ENCODE measurements around the gene SMIM36.
"Not testable (repeated sequence)": the region's sequence is repeated elsewhere in the genome, so short reads cannot be mapped to it uniquely, and the experiment has no call there.

SMIM36 gene

DNA sequence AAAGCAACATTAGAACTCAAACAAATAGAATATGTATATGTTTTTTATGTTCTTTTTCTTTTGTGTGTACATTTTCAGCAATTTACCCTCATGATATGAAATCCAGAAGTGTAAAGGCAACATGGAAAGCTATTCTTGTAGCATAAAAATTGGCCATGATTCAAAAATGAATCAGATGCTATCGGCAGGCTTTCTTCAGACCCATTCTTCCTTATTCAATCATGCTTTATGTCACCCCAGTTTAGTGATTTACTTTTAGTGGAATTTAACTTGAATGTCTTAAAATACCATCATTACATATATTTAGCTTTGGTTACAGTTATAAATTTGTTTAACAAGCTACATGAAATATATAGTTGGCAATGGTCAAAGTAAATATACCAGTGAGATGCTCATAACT lies 21.4 kb upstream of the SMIM36 start:
- Histone ChIP-seq H3K36me3 (ENCODE audit: insufficient read depth, low read length) (no peaks in the 10 kb centered on the region), H3K27me3 (ENCODE audit: insufficient read depth, low read length) (no peaks in the 10 kb centered on the region), H3K4me3 (ENCODE audit: low read depth, low read length) (no peak overlapping the region), H2AFZ (ENCODE audit: low read length, unreplicated experiment) (no peak overlapping the region), H3K27ac (ENCODE audit: low read depth, low read length) (no peak overlapping the region), H3K4me1 (ENCODE audit: control insufficient read depth, insufficient read depth, low read length, unreplicated experiment) (no peaks in the 10 kb centered on the region), H3K79me2 (ENCODE audit: control insufficient read depth, insufficient read depth, low read length, unreplicated experiment) (no peaks in the 10 kb centered on the region)

DNA sequence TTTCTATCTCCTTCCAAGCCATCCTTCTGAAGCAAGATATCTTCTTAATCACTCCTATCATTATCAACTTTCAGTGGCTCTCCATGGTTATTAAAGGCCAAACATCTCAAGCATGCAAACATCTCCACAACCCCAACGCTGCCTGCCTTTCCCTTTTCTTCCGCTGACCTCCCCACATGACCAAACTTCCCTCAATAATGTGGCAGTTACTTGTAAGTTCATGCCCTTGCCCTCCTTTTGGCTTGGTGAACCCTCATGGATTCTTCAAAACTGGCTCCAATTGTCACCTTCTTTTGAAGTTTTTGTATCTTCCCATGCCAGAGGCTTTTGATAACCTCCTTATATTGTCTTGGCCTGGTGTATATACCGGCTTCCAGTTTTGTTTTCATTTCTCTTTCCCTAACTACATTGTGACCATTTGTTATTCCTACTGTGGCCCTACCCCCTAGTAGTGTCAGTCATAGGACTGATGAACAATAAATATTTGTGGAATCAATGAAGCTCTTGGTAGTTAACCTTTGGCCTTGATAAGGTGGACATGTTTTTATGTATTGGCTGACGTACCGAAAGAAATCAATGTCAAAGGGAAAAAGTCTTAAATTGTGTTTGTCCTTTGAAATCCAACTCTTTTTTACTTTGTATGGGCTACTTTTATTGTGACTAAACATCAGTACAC lies 19.9 kb upstream of the SMIM36 start:
- Histone ChIP-seq H3K36me3 (ENCODE audit: insufficient read depth, low read length) (no peaks in the 10 kb centered on the region), H3K79me2 (ENCODE audit: control insufficient read depth, insufficient read depth, low read length, unreplicated experiment) (no peaks in the 10 kb centered on the region), H2AFZ (ENCODE audit: low read length, unreplicated experiment) (no peak overlapping the region), H3K27ac (ENCODE audit: low read depth, low read length) (no peak overlapping the region), H3K4me3 (ENCODE audit: low read depth, low read length) (no peak overlapping the region), H3K4me1 (ENCODE audit: control insufficient read depth, insufficient read depth, low read length, unreplicated experiment) (no peaks in the 10 kb centered on the region), H3K27me3 (ENCODE audit: insufficient read depth, low read length) (no peaks in the 10 kb centered on the region)

DNA sequence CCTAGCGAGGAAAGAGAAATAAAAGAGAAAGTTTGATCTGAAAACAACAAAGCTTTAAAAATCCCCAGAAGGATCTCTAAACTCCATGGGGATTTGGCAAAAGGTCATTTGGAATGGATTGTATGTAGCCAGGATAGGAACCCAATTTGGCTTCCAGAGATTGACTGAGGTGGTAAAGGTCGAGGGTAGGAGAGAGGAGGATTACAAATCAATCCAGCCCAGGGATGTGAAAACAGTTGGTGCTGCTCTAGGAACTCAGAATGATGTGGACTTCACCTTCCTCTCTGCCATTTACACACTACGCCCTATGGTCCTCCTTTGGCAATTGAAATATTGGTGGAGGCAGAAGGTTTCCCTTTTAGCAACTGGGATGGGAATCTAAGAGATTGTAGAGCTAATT lies 18.8 kb upstream of the SMIM36 start:
- Histone ChIP-seq H2AFZ (ENCODE audit: low read length, unreplicated experiment) (no peak overlapping the region), H3K4me3 (ENCODE audit: low read depth, low read length) (no peak overlapping the region), H3K36me3 (ENCODE audit: insufficient read depth, low read length) (no peaks in the 10 kb centered on the region), H3K4me1 (ENCODE audit: control insufficient read depth, insufficient read depth, low read length, unreplicated experiment) (no peaks in the 10 kb centered on the region), H3K79me2 (ENCODE audit: control insufficient read depth, insufficient read depth, low read length, unreplicated experiment) (no peaks in the 10 kb centered on the region), H3K27me3 (ENCODE audit: insufficient read depth, low read length) (no peaks in the 10 kb centered on the region), H3K27ac (ENCODE audit: low read depth, low read length) (no peak overlapping the region)

DNA sequence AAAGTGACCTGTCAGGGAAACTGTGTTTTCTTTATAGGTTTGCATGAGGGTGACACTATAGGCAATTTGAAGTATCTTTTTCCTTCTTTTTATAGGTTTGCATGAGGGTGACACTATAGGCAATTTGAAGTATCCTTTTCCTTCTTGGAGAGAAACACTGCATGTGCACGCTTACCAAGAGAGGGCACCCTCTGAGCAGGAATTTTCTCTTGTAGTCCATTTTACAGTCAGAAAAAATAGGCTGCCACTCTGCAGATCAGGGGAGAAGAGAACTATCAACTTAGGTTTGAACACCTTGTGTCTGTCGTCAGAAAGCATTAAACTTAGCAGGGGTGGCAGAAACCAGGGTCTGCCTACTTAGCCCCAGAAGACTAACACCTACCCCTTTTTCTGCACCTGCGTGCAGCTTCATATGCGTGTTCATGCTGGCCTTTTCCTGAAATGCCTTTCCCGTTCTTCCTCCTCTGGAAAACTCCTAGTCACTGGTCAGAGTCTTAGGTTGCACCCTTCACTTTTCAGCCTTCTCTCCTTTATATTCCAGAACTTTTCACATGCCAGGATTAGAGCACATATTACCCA lies 16.4 kb upstream of the SMIM36 start:
- Histone ChIP-seq H3K4me1 (ENCODE audit: control insufficient read depth, insufficient read depth, low read length, unreplicated experiment) (no peaks in the 10 kb centered on the region), H3K27me3 (ENCODE audit: insufficient read depth, low read length) (peaks cover 8% of the 10 kb centered on the region), H3K27ac (ENCODE audit: low read depth, low read length) (no peak overlapping the region), H2AFZ (ENCODE audit: low read length, unreplicated experiment) (no peak overlapping the region), H3K79me2 (ENCODE audit: control insufficient read depth, insufficient read depth, low read length, unreplicated experiment) (no peaks in the 10 kb centered on the region), H3K36me3 (ENCODE audit: insufficient read depth, low read length) (no peaks in the 10 kb centered on the region), H3K4me3 (ENCODE audit: low read depth, low read length) (no peak overlapping the region)

DNA sequence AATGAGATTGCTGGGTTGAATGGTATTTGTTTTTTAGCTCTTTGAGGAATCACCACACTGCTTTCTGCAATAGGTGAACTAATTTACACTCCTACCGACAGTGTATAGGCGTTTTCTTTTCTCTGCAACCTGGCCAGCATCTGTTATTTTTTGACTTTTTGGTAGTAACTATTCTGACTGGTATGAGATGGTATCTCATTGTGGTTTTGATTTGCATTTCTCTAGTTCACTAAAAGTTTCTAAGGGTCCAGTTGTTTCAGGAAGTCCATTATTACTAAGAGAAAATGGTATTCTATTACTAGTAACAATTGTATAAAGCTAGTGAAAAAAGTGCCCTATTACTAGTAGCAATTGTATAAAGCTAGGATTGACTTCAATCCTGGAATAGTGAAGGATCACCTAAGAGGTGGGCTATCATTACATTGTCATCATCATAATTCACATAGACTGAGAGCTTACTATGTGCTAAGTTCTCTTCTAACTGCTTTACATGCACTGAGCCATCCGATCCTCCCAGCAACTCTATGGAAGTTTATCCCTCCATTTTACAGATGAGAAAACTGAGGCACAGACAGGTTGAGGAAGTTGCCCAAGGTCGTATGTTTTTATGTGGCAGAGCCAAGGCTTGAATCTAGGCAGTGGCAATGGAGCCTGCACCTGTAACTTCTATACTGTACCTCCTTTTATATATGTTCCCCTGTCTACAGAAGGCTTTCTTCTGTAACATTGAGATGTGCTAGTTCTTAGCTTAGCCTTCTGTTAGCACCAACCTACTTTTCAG lies 13.4 kb upstream of the SMIM36 start:
- Histone ChIP-seq H3K4me3 (ENCODE audit: low read depth, low read length) (no peak overlapping the region), H3K27me3 (ENCODE audit: insufficient read depth, low read length) (peaks cover 16% of the 10 kb centered on the region), H3K4me1 (ENCODE audit: control insufficient read depth, insufficient read depth, low read length, unreplicated experiment) (no peaks in the 10 kb centered on the region), H2AFZ (ENCODE audit: low read length, unreplicated experiment) (no peak overlapping the region), H3K36me3 (ENCODE audit: insufficient read depth, low read length) (no peaks in the 10 kb centered on the region), H3K27ac (ENCODE audit: low read depth, low read length) (no peak overlapping the region), H3K79me2 (ENCODE audit: control insufficient read depth, insufficient read depth, low read length, unreplicated experiment) (no peaks in the 10 kb centered on the region)

DNA sequence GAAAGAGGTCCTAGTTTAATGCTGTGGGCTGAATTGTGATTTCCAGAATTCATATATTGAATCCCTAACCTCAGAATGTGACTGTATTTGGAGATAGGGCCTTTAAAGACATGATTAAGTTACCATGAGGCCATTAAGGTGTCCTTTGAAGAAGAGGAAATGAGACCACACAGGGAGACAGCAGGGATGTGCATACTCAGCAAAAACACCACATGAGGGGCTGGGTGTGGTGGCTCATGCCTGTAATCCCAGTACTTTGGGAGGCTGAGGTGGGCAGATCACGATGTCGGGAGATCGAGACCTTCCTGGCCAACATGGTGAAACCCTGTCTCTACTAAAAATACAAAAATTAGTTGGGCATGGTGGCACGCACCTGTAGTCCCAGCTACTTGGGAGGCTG lies 11.8 kb upstream of the SMIM36 start:
- not testable (repeated sequence) for H3K36me3 ChIP-seq (ENCODE audit: insufficient read depth, low read length); H3K4me3 ChIP-seq (ENCODE audit: low read depth, low read length); H2AFZ ChIP-seq (ENCODE audit: low read length, unreplicated experiment); H3K79me2 ChIP-seq (ENCODE audit: control insufficient read depth, insufficient read depth, low read length, unreplicated experiment); H3K27ac ChIP-seq (ENCODE audit: low read depth, low read length); H3K4me1 ChIP-seq (ENCODE audit: control insufficient read depth, insufficient read depth, low read length, unreplicated experiment)
- H3K27me3 ChIP-seq (ENCODE audit: insufficient read depth, low read length) = peaks cover 31% of the 10 kb centered on the region

DNA sequence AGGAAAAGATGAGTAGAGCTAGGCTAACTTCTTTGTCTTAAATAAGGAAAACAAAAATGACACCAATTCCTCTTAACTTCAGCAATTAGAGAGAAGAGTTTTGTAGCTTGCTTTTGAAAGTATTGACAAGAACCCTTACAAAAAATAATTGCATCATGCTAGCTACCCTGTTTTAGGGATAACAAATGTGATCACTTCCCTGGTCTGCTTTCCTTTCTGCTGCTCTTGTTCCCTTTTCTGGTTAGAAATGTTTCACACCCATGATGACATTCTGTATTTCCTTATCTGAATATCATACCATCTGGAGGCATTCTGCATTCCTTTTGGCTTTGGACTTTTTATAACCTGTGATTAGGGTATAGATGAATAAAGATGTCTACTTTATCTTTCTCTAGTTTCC lies 9.9 kb upstream of the SMIM36 start:
- no peak overlapping the region for H2AFZ ChIP-seq (ENCODE audit: low read length, unreplicated experiment)
- no peaks in the 10 kb centered on the region for H3K79me2 ChIP-seq (ENCODE audit: control insufficient read depth, insufficient read depth, low read length, unreplicated experiment)
- H3K27ac ChIP-seq (ENCODE audit: low read depth, low read length) = no peak overlapping the region
- no peaks in the 10 kb centered on the region for H3K36me3 ChIP-seq (ENCODE audit: insufficient read depth, low read length)
- peaks cover 39% of the 10 kb centered on the region for H3K27me3 ChIP-seq (ENCODE audit: insufficient read depth, low read length)
- no peaks in the 10 kb centered on the region for H3K4me1 ChIP-seq (ENCODE audit: control insufficient read depth, insufficient read depth, low read length, unreplicated experiment)
- no peak overlapping the region for H3K4me3 ChIP-seq (ENCODE audit: low read depth, low read length)

DNA sequence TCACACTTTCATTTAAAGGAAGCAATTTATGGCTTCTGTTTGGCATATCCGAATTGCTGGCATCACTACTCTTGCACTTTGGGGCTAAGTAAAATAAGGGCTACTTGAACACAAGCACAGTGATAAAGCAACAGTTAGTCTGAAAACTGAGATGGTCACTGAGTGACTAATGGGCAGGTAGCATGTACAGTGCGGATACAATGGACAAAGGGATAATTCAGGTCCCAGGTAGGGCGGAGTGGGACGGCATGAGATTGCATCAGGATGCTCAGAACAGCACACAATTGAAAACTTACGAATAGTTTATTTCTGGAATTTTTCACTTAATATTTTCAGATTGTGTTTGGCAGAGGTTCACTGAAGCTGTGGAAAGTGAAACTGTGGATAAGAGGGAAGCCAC lies 9.2 kb upstream of the SMIM36 start:
- Histone ChIP-seq H3K79me2 (ENCODE audit: control insufficient read depth, insufficient read depth, low read length, unreplicated experiment) (no peaks in the 10 kb centered on the region), H3K36me3 (ENCODE audit: insufficient read depth, low read length) (no peaks in the 10 kb centered on the region), H3K4me3 (ENCODE audit: low read depth, low read length) (no peak overlapping the region), H3K27ac (ENCODE audit: low read depth, low read length) (no peak overlapping the region), H3K4me1 (ENCODE audit: control insufficient read depth, insufficient read depth, low read length, unreplicated experiment) (no peaks in the 10 kb centered on the region), H3K27me3 (ENCODE audit: insufficient read depth, low read length) (peaks cover 39% of the 10 kb centered on the region), H2AFZ (ENCODE audit: low read length, unreplicated experiment) (no peak overlapping the region)

DNA sequence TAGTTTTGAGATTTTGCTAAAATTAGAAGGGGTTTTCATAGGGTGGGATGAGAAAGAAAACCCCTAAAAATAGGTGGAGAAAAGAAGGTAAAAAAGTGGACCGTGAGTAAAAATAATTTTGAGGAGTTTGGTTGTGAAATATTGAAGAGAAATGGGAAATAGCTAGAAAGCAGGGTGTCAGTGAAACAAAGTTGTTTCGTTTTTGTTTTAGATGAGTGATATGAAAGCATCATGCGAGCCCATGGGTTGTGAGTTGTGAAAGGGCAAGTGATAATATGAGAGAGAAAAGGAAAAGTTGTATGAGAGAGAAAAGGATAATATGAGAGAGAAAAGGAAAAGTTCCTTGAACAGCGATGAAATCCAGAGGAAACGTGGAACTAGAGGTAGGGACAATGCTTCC lies 7.3 kb upstream of the SMIM36 start:
- Histone ChIP-seq H3K4me1 (ENCODE audit: control insufficient read depth, insufficient read depth, low read length, unreplicated experiment) (no peaks in the 10 kb centered on the region), H3K79me2 (ENCODE audit: control insufficient read depth, insufficient read depth, low read length, unreplicated experiment) (no peaks in the 10 kb centered on the region), H3K36me3 (ENCODE audit: insufficient read depth, low read length) (no peaks in the 10 kb centered on the region), H2AFZ (ENCODE audit: low read length, unreplicated experiment) (no peak overlapping the region), H3K4me3 (ENCODE audit: low read depth, low read length) (no peak overlapping the region), H3K27ac (ENCODE audit: low read depth, low read length) (no peak overlapping the region), H3K27me3 (ENCODE audit: insufficient read depth, low read length) (peaks cover 31% of the 10 kb centered on the region)

DNA sequence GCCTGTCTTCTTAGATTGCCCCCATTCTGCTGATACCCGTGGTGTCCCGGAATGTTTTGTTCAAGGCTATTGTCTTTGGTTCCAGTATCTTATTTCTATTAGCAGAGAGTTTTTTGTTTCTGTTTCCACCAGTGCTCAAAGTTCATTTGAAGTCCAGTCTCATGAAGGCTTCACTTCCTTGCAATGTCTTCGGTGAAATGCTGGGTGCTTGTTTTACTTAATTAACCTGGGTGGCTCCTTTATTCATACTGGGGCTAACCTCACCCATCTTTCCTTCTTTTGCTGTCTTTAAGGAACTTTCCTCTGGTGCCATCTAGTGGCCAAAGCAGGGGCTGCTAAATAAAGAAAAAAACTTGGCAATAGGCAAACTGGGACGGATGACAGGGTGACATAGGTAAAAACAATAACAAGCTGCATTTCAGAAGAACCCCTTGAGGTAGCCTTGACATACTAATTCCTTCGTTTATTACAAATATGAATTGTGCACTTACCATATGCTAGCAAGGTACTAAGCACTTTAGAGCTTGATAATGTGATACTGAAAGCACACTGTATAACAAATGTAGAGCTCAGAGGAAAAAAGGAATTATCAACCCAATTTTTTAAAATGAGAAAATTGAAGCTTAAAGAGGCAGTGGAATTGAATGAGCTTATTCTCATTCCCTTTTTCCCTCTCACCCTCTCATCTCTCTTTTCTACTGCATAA lies 2.8 kb upstream of the SMIM36 start:
- H2AFZ ChIP-seq (ENCODE audit: low read length, unreplicated experiment) = peak overlapping the region; percentile 8
- H3K36me3 ChIP-seq (ENCODE audit: insufficient read depth, low read length) = no peaks in the 10 kb centered on the region
- H3K4me3 ChIP-seq (ENCODE audit: low read depth, low read length) = 0 out of 2 replicates have a peak overlapping the region, but pooled peaks have one; percentile 29
- H3K4me1 ChIP-seq (ENCODE audit: control insufficient read depth, insufficient read depth, low read length, unreplicated experiment) = no peaks in the 10 kb centered on the region
- peaks cover 22% of the 10 kb centered on the region for H3K27me3 ChIP-seq (ENCODE audit: insufficient read depth, low read length)
- no peak overlapping the region for H3K27ac ChIP-seq (ENCODE audit: low read depth, low read length)
- no peaks in the 10 kb centered on the region for H3K79me2 ChIP-seq (ENCODE audit: control insufficient read depth, insufficient read depth, low read length, unreplicated experiment)

Data from ACC112 (cell line).